Measurements from ENCODE around the gene CIROP.

CIROP gene

DNA sequence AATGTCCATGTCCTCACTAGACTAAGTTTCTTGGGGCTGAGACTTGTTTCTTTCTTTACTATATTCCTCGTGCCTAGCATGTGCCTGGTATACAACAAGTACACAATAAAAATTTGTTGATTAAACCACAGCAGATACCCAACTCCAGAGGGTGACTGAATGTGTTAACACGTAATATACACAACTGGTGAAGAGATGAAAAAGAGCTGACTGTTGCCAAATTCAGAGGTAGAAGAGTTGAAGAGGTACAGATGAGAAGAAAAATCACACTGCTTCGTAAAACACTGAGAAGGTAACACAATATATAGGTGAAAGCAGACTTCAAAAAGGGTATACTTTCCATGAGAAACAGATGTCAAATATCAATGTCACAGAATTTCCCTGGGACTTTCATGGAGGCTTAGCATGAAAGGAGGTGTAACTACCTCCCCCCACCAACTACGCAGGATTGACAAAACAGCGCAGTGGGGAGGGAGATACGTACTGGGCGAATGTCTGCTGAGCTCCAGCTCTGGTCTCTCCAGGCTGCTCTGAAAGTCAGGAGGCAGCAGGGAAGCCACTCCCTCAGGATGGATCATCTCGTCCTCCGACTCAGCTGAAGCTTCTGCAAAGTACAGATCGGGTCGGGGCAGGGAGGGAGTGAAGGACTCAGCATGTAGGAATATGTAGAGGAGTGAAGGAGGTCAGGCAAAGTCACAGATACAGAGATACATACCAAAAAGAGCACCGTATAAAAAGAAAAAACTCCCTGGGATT, 15.1 kb downstream of the CIROP start:
- no peak for DNase-seq
- H3K4me1 ChIP-seq: no peaks in the 10 kb centered on the region
- TF ChIP-seq, protein P1, sequence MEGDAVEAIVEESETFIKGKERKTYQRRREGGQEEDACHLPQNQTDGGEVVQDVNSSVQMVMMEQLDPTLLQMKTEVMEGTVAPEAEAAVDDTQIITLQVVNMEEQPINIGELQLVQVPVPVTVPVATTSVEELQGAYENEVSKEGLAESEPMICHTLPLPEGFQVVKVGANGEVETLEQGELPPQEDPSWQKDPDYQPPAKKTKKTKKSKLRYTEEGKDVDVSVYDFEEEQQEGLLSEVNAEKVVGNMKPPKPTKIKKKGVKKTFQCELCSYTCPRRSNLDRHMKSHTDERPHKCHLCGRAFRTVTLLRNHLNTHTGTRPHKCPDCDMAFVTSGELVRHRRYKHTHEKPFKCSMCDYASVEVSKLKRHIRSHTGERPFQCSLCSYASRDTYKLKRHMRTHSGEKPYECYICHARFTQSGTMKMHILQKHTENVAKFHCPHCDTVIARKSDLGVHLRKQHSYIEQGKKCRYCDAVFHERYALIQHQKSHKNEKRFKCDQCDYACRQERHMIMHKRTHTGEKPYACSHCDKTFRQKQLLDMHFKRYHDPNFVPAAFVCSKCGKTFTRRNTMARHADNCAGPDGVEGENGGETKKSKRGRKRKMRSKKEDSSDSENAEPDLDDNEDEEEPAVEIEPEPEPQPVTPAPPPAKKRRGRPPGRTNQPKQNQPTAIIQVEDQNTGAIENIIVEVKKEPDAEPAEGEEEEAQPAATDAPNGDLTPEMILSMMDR (IDR thresholded peaks at IDR 0.05; ENCODE audit: low read depth, low read length): no peak
- H3K9me3 ChIP-seq: no peaks in the 10 kb centered on the region
- H3K36me3 ChIP-seq: peaks cover 70% of the 10 kb centered on the region
- no peak overlapping the region for H3K4me3 ChIP-seq (ENCODE audit: low read depth, low read length)
- H3K27me3 ChIP-seq: no peaks in the 10 kb centered on the region

DNA sequence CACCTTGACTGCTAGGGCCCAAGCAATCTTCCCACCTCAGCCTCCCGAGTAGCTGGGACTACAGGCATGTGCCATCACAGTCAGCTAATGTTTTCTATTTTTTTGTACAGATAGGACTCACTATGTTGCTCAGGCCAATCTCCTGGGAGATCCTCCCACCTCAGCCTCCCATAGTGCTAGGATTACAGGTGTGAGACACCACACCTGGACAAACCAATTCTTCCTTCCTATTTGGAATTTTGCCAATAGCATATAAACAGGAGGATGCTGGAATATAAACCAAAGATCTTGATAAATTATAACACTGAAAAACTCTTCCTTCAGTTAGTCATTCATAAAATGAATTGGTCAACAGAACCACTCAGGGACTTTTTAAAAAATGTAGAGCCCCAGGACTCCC, 18.2 kb downstream of the CIROP start:
- H3K9me3 ChIP-seq: no peaks in the 10 kb centered on the region
- DNase-seq: no peak
- H3K27me3 ChIP-seq: no peaks in the 10 kb centered on the region
- peaks cover 79% of the 10 kb centered on the region for H3K36me3 ChIP-seq
- no peak overlapping the region for H3K4me3 ChIP-seq (ENCODE audit: low read depth, low read length)
- H3K4me1 ChIP-seq: no peaks in the 10 kb centered on the region
- TF ChIP-seq, protein P1 (IDR thresholded peaks at IDR 0.05; ENCODE audit: low read depth, low read length): no peak

DNA sequence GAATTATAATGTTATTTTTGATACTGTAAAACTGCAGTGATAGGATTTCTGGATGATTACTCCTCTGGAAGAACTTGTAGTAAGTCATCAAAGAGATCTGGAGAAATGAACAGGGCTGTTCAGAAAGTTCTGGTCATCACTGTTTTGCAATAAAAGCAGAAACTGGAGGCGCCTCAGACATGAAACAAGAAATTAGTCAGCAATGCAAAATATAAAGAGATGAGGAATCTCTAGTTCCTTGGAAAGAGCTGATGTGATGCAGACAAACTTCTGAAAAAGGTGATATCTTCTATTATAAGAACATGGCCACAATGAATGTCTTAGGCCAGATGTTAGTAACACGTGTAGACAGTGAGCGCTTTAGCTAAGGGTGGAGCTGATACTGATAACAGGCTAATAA, 19.3 kb downstream of the CIROP start:
- no peaks in the 10 kb centered on the region for H3K9me3 ChIP-seq
- no peak for DNase-seq
- no peaks in the 10 kb centered on the region for H3K27me3 ChIP-seq
- H3K4me3 ChIP-seq (ENCODE audit: low read depth, low read length): no peak overlapping the region
- H3K4me1 ChIP-seq: no peaks in the 10 kb centered on the region
- peaks cover 86% of the 10 kb centered on the region for H3K36me3 ChIP-seq
- TF ChIP-seq, protein P1 (IDR thresholded peaks at IDR 0.05; ENCODE audit: low read depth, low read length): no peak

DNA sequence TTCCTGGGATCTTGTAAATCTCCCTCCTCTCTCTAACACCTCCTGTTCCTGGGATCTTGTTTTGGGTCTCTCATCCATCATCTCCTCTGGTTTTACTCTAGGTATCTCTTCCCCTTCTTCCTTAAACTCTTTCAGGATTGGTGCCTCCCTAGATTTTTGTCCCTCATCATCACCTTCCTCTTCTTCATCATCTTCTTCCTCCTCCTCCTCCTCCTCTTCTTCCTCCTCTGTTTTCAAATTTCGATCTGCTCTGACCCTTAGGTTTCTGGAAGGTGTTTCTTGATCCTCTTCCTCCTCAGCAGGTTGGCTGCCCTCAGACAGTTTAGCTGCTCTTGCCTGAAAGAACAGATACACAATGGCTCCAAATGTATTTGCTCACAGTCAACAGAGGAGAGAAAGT, 24.3 kb downstream of the CIROP start:
- no peaks in the 10 kb centered on the region for H3K9me3 ChIP-seq
- no peaks in the 10 kb centered on the region for H3K27me3 ChIP-seq
- no peak overlapping the region for H3K4me3 ChIP-seq (ENCODE audit: low read depth, low read length)
- TF ChIP-seq, protein P1 (IDR thresholded peaks at IDR 0.05; ENCODE audit: low read depth, low read length): no peak
- no peak for DNase-seq
- no peaks in the 10 kb centered on the region for H3K4me1 ChIP-seq
- H3K36me3 ChIP-seq: peaks cover 90% of the 10 kb centered on the region

DNA sequence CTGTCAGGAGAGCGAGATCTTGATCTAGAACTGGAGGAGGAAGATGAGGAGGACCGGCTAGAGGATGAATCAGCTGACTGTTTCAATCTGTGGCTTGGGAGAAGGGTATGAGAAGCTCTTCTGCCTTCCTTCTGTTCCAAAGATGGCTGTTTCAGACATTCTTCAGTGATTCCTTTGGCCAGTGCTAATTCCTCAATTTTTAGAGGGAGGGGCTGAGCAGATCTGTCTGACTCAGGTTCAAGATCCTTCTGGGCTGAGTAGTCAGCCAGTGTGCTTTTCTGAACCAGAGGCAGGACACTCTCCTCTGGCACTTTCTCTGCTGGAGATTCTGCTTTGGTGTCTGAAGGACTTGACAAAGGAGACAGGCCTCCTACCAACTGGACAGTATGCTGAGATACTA, 25.1 kb downstream of the CIROP start:
- H3K9me3 ChIP-seq: no peaks in the 10 kb centered on the region
- H3K4me1 ChIP-seq: no peaks in the 10 kb centered on the region
- DNase-seq: no peak
- H3K27me3 ChIP-seq: no peaks in the 10 kb centered on the region
- TF ChIP-seq, protein P1 (IDR thresholded peaks at IDR 0.05; ENCODE audit: low read depth, low read length): no peak
- peaks cover 86% of the 10 kb centered on the region for H3K36me3 ChIP-seq
- no peak overlapping the region for H3K4me3 ChIP-seq (ENCODE audit: low read depth, low read length)

DNA sequence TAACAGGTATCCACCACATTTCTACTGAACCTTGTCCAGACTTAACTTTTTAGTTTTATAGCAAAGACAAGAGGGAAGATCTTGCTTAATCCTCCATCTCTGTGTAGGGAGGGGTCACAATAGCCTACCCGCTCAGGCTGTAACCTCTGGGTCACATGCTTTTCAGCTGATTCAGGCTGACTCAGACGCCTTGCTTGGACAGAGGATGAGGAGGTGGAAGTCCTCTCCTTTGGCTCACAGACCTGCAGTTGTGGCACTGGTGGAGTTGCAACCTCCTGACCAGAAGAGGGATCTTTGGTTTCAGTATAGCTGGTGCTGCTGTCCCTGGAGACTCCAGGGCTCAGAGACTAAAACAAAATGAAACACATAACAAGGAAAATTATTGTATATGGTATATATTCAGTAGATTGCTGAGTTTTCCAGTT, 26.1 kb downstream of the CIROP start:
- H3K9me3 ChIP-seq: no peaks in the 10 kb centered on the region
- H3K4me3 ChIP-seq (ENCODE audit: low read depth, low read length): no peak overlapping the region
- TF ChIP-seq, protein P1 (IDR thresholded peaks at IDR 0.05; ENCODE audit: low read depth, low read length): no peak
- H3K27me3 ChIP-seq: no peaks in the 10 kb centered on the region
- H3K4me1 ChIP-seq: no peaks in the 10 kb centered on the region
- DNase-seq: no peak
- peaks cover 84% of the 10 kb centered on the region for H3K36me3 ChIP-seq
